IMR-90 (cell line): ENCODE results near the gene CWC27. TPM values are rescaled to one million over a fixed set of nuclear protein-coding genes. Genes with fewer than 3 reads are reported as not detected.

Experiments
- ATAC-seq: fragments of 200-7000 bp; cut with Tn5 transposase; 2 replicates; pipeline ENCODE4 v1.9.1; 2020; ENCODE audit warnings: low read depth, mild to moderate bottlenecking, moderate library complexity
- BruUV-seq: library from RNA; stranded (reverse); fragments of 400-500 nt; replicated peaks from 2 replicates; lab custom pipeline; 2021; lab: Mats Ljungman, UMichigan
- CTCF ChIA-PET: fragments of 300-600 bp; formaldehyde crosslinking; extraction: SDS; loops from one replicate; lab custom pipeline; 2021; ENCODE audit warnings: antibody characterized with exemption; lab: Yijun Ruan, JAX
- POLR2A ChIA-PET: fragments of 300-600 bp; sonication (Branson Sonifier 250); formaldehyde crosslinking; loops from one replicate; lab custom pipeline; 2022; ENCODE audit warnings: antibody characterized with exemption; ENCODE audit not compliant: unreplicated experiment; lab: Charles Lee
- DNase-seq: peaks from one replicate; pipeline ENCODE4 v3.0.0; 2013
- H2AFZ ChIP-seq: replicated peaks from 2 replicates; pipeline ENCODE3; 2013; ENCODE audit warnings: low read length, mild to moderate bottlenecking; ENCODE audit not compliant: poor library complexity
- H2AK5ac ChIP-seq: 2 replicates; pipeline ENCODE4 v1.6.1; 2013; ENCODE audit warnings: low read depth, low read length, inconsistent platforms
- H2AK9ac ChIP-seq: replicated peaks from 2 replicates; pipeline ENCODE3; 2013; ENCODE audit warnings: mild to moderate bottlenecking, low read depth, low read length, moderate library complexity; ENCODE audit not compliant: poor library complexity
- H2BK120ac ChIP-seq: 2 replicates; pipeline ENCODE4 v1.6.1; 2013; ENCODE audit warnings: low read depth, low read length, inconsistent platforms
- H2BK15ac ChIP-seq: 3 replicates; pipeline ENCODE4 v1.6.1; 2013; ENCODE audit warnings: low read depth, low read length, inconsistent platforms
- H2BK20ac ChIP-seq: 2 replicates; pipeline ENCODE4 v1.6.1; 2013; ENCODE audit warnings: low read depth, mild to moderate bottlenecking, inconsistent platforms, low read length, moderate library complexity
- H2BK5ac ChIP-seq: 2 replicates; pipeline ENCODE4 v1.6.1; 2013; ENCODE audit warnings: mild to moderate bottlenecking, low read depth, low read length, inconsistent platforms; ENCODE audit not compliant: poor library complexity, severe bottlenecking
- H3K14ac ChIP-seq: replicated peaks from 2 replicates; pipeline ENCODE4 v1.6.1; 2013; ENCODE audit warnings: low read depth, low read length, inconsistent platforms
- H3K18ac ChIP-seq: 2 replicates; pipeline ENCODE4 v1.6.1; 2013; ENCODE audit warnings: low read depth, low read length, control low read depth
- H3K23ac ChIP-seq: 2 replicates; pipeline ENCODE4 v1.6.1; 2013; ENCODE audit warnings: low read depth, low read length, inconsistent platforms
- H3K27ac ChIP-seq: 2 replicates; pipeline ENCODE4 v1.5.1; 2013; ENCODE audit warnings: mild to moderate bottlenecking, control low read depth, low read length; ENCODE audit not compliant: insufficient read depth
- H3K27me3 ChIP-seq: 2 replicates; pipeline ENCODE4 v1.6.1; 2013; ENCODE audit warnings: low read length; ENCODE audit not compliant: control insufficient read depth, insufficient read depth
- H3K36me3 ChIP-seq: 2 replicates; pipeline ENCODE4 v1.6.1; 2013; ENCODE audit warnings: low read length, mixed read lengths; ENCODE audit not compliant: control insufficient read depth, insufficient read depth
- H3K4ac ChIP-seq: 2 replicates; pipeline ENCODE4 v1.6.1; 2013; ENCODE audit warnings: low read depth, low read length, inconsistent platforms
- H3K4me1 ChIP-seq: 2 replicates; pipeline ENCODE4 v1.6.1; 2013; ENCODE audit warnings: low read length, mixed read lengths; ENCODE audit not compliant: control insufficient read depth, insufficient read depth
- H3K4me2 ChIP-seq: 2 replicates; pipeline ENCODE4 v1.6.1; 2013; ENCODE audit warnings: low read depth, mild to moderate bottlenecking, control low read depth, low read length, moderate library complexity
- H3K4me3 ChIP-seq: 2 replicates; pipeline ENCODE4 v1.5.1; 2013; ENCODE audit warnings: low read depth, mild to moderate bottlenecking, control low read depth, low read length, moderate library complexity; ENCODE audit not compliant: insufficient read depth
- H3K56ac ChIP-seq: 2 replicates; pipeline ENCODE4 v1.6.1; 2013; ENCODE audit warnings: low read length, inconsistent platforms; ENCODE audit not compliant: insufficient read depth; ENCODE audit errors: extremely low read depth
- H3K79me1 ChIP-seq, 2 experiments: 2 replicates each; pipeline ENCODE4 v1.6.1; 2013; ENCODE audit warnings: low read length in 2 of 2, inconsistent platforms in 1 of 2, low read depth in 1 of 2
- H3K9ac ChIP-seq: 2 replicates; pipeline ENCODE4 v1.6.1; 2013; ENCODE audit warnings: low read depth, low read length, control low read depth
- H3K9me1 ChIP-seq: 2 replicates; pipeline ENCODE4 v1.6.1; 2013; ENCODE audit warnings: low read length, inconsistent platforms; ENCODE audit not compliant: insufficient read depth
- H3K9me3 ChIP-seq: 2 replicates; pipeline ENCODE4 v1.6.1; 2013; ENCODE audit warnings: low read length; ENCODE audit not compliant: control insufficient read depth, insufficient read depth
- H4K20me1 ChIP-seq: 2 replicates; pipeline ENCODE4 v1.6.1; 2013; ENCODE audit warnings: low read length, inconsistent platforms; ENCODE audit not compliant: insufficient read depth
- H4K5ac ChIP-seq: 2 replicates; pipeline ENCODE4 v1.6.1; 2013; ENCODE audit warnings: mild to moderate bottlenecking, low read depth, low read length, control low read depth
- H4K8ac ChIP-seq, 2 experiments: 2 replicates each; pipeline ENCODE4 v1.6.1; 2013; ENCODE audit warnings: low read depth in 2 of 2, low read length in 2 of 2, control low read depth in 1 of 2, inconsistent platforms in 1 of 2
- H4K91ac ChIP-seq: 2 replicates; pipeline ENCODE4 v1.6.1; 2013; ENCODE audit warnings: low read depth, low read length, inconsistent platforms; ENCODE audit not compliant: insufficient read depth
- BHLHE40 ChIP-seq: fragments of 150-350 bp; IDR thresholded peaks from 2 replicates; pipeline ENCODE4 v1.6.1; 2016; ENCODE audit warnings: mild to moderate bottlenecking, low read depth, low read length
- CEBPB ChIP-seq: IDR thresholded peaks from 2 replicates; pipeline ENCODE4 v1.6.1; 2012; ENCODE audit warnings: low read depth, low read length, improper control_type of control experiment
- CHD1 ChIP-seq: IDR thresholded peaks from 2 replicates; pipeline ENCODE4 v1.6.1; 2012; ENCODE audit warnings: low read depth, low read length, improper control_type of control experiment
- CTCF ChIP-seq: conservative IDR thresholded peaks from 2 replicates; pipeline ENCODE4 v1.5.1; 2012; ENCODE audit warnings: mild to moderate bottlenecking, low read depth, low read length, improper control_type of control experiment
- ELK1 ChIP-seq: fragments of 150-350 bp; IDR thresholded peaks from 2 replicates; pipeline ENCODE4 v1.6.1; 2016; ENCODE audit warnings: low read depth, mild to moderate bottlenecking, low read length, moderate library complexity, borderline replicate concordance
- FOS ChIP-seq: fragments of 150-350 bp; IDR thresholded peaks from 2 replicates; pipeline ENCODE4 v1.6.1; 2016; ENCODE audit warnings: low read depth, low read length
- MAFK ChIP-seq: IDR thresholded peaks from 2 replicates; pipeline ENCODE4 v1.6.1; 2012; ENCODE audit warnings: low read depth, low read length, improper control_type of control experiment
- MAZ ChIP-seq: IDR thresholded peaks from 2 replicates; pipeline ENCODE4 v1.6.1; 2012; ENCODE audit warnings: low read depth, mild to moderate bottlenecking, low read length, improper control_type of control experiment, moderate library complexity, borderline replicate concordance
- MXI1 ChIP-seq: IDR thresholded peaks from 2 replicates; pipeline ENCODE4 v1.6.1; 2012; ENCODE audit warnings: low read depth, mild to moderate bottlenecking, low read length, moderate library complexity, borderline replicate concordance
- NFE2L2 ChIP-seq: fragments of 150-350 bp; IDR thresholded peaks from 2 replicates; pipeline ENCODE4 v1.6.1; 2016; ENCODE audit warnings: low read depth, mild to moderate bottlenecking, low read length
- POLR2A ChIP-seq: IDR thresholded peaks from 2 replicates; pipeline ENCODE4 v1.6.1; 2012; ENCODE audit warnings: mild to moderate bottlenecking, low read depth, low read length
- RAD21 ChIP-seq: IDR thresholded peaks from 2 replicates; pipeline ENCODE4 v1.6.1; 2012; ENCODE audit warnings: low read length, improper control_type of control experiment
- RCOR1 ChIP-seq: IDR thresholded peaks from 2 replicates; pipeline ENCODE4 v1.6.1; 2012; ENCODE audit warnings: mild to moderate bottlenecking, low read length, improper control_type of control experiment; ENCODE audit not compliant: insufficient replicate concordance
- RFX5 ChIP-seq: IDR thresholded peaks from 2 replicates; pipeline ENCODE4 v1.8.0; 2012; ENCODE audit warnings: low read depth, mild to moderate bottlenecking, low read length, moderate library complexity
- SMC3 ChIP-seq: fragments of 150-350 bp; IDR thresholded peaks from 2 replicates; pipeline ENCODE4 v1.6.1; 2016; ENCODE audit warnings: low read depth, mild to moderate bottlenecking, antibody characterized with exemption, low read length, moderate library complexity
- WGBS, 2 experiments: methylation state at CpG; one replicate each; pipeline versions ENCODE4 v1.1.5 to v1.1.7; 2013; ENCODE audit warnings: missing lambda C conversion rate in 2 of 2; ENCODE audit not compliant: insufficient read length in 1 of 2; ENCODE audit errors: extremely low coverage in 2 of 2; 5-methylcytosine and 5-hydroxymethylcytosine counted together
- dilution Hi-C: fragments of 300-500 bp; cut with HindIII; formaldehyde crosslinking; loops from one replicate; pipeline ENCODE4 v1.14.3; 2018; ENCODE audit warnings: low sequenced_read_pairs; ENCODE audit not compliant: unreplicated experiment
- in situ Hi-C: fragments of 300-500 bp; cut with MboI; formaldehyde crosslinking; loops from 3 replicates; pipeline ENCODE4 v1.14.3; 2019; ENCODE audit warnings: low sequenced_read_pairs, inconsistent platforms, mixed read lengths
- intact Hi-C: fragments of 100-400 bp; cut with micrococcal nuclease; formaldehyde crosslinking; loops from 2 replicates; pipeline ENCODE4 v1.10.0; 2022
- polyA plus RNA-seq, 3 experiments: library from polyadenylated mRNA; depleted of rRNA; stranded (reverse); fragments of >200 nt; gene quantifications; 2 replicates each; pipeline ENCODE4 v1.2.3, GENCODE V29; 2012; ENCODE audit warnings: low replicate concordance in 1 of 3
- total RNA-seq: library from RNA; depleted of rRNA; stranded (reverse); fragments of >200 nt; gene quantifications from 2 replicates; pipeline ENCODE4 v1.2.3, GENCODE V29; 2012
- TF ChIP-seq, protein P1 (sequence below): fragments of 150-350 bp; IDR thresholded peaks from 2 replicates; pipeline ENCODE4 v1.6.1; 2017; ENCODE audit warnings: mild to moderate bottlenecking, antibody characterized with exemption, low read length, low read depth

The CWC27 gene
- total and polyA plus RNA-seq, 2 of the 4 experiments (the other 2 are of a cell fraction): 13.3 to 17.1 TPM

- intact Hi-C loops: no loop called here
- H3K79me1 ChIP-seq: peaks cover 0 to 4% of the 10 kb centered on the region in 2 experiments; a peak in 1 of 4 replicates
- no peak overlapping the region for H3K14ac ChIP-seq
- no peak overlapping the region for H3K56ac ChIP-seq
- no peak overlapping the region for H2BK120ac ChIP-seq
- ATAC-seq (no peak), DNase-seq (no peak)
- H3K9me1 ChIP-seq: no peaks in the 10 kb centered on the region
- no peak overlapping the region for H4K8ac ChIP-seq
- TF ChIP-seq, protein P1, sequence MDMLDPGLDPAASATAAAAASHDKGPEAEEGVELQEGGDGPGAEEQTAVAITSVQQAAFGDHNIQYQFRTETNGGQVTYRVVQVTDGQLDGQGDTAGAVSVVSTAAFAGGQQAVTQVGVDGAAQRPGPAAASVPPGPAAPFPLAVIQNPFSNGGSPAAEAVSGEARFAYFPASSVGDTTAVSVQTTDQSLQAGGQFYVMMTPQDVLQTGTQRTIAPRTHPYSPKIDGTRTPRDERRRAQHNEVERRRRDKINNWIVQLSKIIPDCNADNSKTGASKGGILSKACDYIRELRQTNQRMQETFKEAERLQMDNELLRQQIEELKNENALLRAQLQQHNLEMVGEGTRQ: no peak
- TF ChIP-seq ELK1 (no peak), CTCF (no peak), POLR2A (no peak), CHD1 (no peak), RCOR1 (no peak), MAZ (no peak), MAFK (no peak), NFE2L2 (no peak), RFX5 (no peak), BHLHE40 (no peak), MXI1 (no peak), RAD21 (no peak), CEBPB (no peak), FOS (no peak), SMC3 (no peak)
- H3K4me1 ChIP-seq: no peaks in the 10 kb centered on the region; the same call in 1 of the 2 replicates
- H3K27ac ChIP-seq: no peak overlapping the region
- in situ Hi-C loops: no loop called here
- dilution Hi-C loops: no loop called here
- H3K36me3 ChIP-seq: peaks cover 2% of the 10 kb centered on the region; the same call in 1 of the 2 replicates
- no peak overlapping the region for H2AFZ ChIP-seq
- no peak overlapping the region for H2AK5ac ChIP-seq
- no peaks in the 10 kb centered on the region for H3K27me3 ChIP-seq
- H3K18ac ChIP-seq: no peak overlapping the region
- H2BK5ac ChIP-seq: no peak overlapping the region
- BruUV-seq: no TSS peak
- H3K4me2 ChIP-seq: no peak overlapping the region
- no peaks in the 10 kb centered on the region for H4K20me1 ChIP-seq
- no peaks in the 10 kb centered on the region for H3K9me3 ChIP-seq
- H3K4me3 ChIP-seq: no peak overlapping the region
- no peak overlapping the region for H3K4ac ChIP-seq
- no peak overlapping the region for H4K5ac ChIP-seq
- H3K9ac ChIP-seq: no peak overlapping the region
- no peak overlapping the region for H2AK9ac ChIP-seq
- WGBS, 2 experiments: no CpG with 5 or more reads among the region's 2 CpGs
- H2BK15ac ChIP-seq: no peak overlapping the region
- H4K91ac ChIP-seq: no peak overlapping the region
- no peak overlapping the region for H2BK20ac ChIP-seq
- no peak overlapping the region for H3K23ac ChIP-seq
- ChIA-PET CTCF (no interaction called here), POLR2A (no interaction called here)
Observed at GRCh38 chr5:64864171-64864570, 95.4 kb downstream of the CWC27 start.
